Measurements from ENCODE around the gene CMSS1. TPM values are rescaled to one million over a fixed set of nuclear protein-coding genes. Genes with fewer than 3 reads are reported as not detected.
A peak's percentile ranks its signal among the peaks of the same experiment; 100 is the strongest.

CMSS1 gene
- total and polyA plus RNA-seq, 5 donors from 2014 or later, result 20.5 to 34.0 (median 22.0) TPM

GRCh38 chr3:99981138-99981537 is 163.5 kb downstream of the CMSS1 start:
- H3K9me3 ChIP-seq (ENCODE audit: control insufficient read depth in 2 of 2, low read length in 2 of 2), result no peaks in the 10 kb centered on the region
- Mint-ChIP-seq H3K36me3 (peaks cover 4% of the 10 kb centered on the region), H3K4me3 (no peak overlapping the region), H3K27ac (no peak overlapping the region), H3K4me1 (peaks cover 0 to 11% (median 1%) of the 10 kb centered on the region in 4 donors), H3K9me3 (peaks cover 0 to 4% (median 0%) of the 10 kb centered on the region in 7 donors), H3K27me3 (no peaks in the 10 kb centered on the region)
- no peak overlapping the region for H3K27ac ChIP-seq (ENCODE audit: insufficient read depth, low read length, poor library complexity, severe bottlenecking)
- DNase-seq (no peak), ATAC-seq (ENCODE audit: low read depth in 2 of 2) (no peak)
- H3K4me3 ChIP-seq (ENCODE audit: low read depth, low read length), result no peak overlapping the region
- H3K27me3 ChIP-seq (ENCODE audit: control insufficient read depth, insufficient read depth, low read length), result no peaks in the 10 kb centered on the region
- no peaks in the 10 kb centered on the region for H3K4me1 ChIP-seq (ENCODE audit: control insufficient read depth, insufficient read depth, low read length, poor library complexity, severe bottlenecking)
- no peaks in the 10 kb centered on the region for H3K36me3 ChIP-seq (ENCODE audit: control insufficient read depth, insufficient read depth, low read length)

- H3K4me1 Mint-ChIP-seq, result peaks cover 0 to 11% (median 1%) of the 10 kb centered on the region in 4 donors
- Histone ChIP-seq H3K36me3 (ENCODE audit: control insufficient read depth, insufficient read depth, low read length) (no peaks in the 10 kb centered on the region), H3K4me1 (ENCODE audit: control insufficient read depth, insufficient read depth, low read length, poor library complexity, severe bottlenecking) (no peaks in the 10 kb centered on the region), H3K9me3 (ENCODE audit: control insufficient read depth in 2 of 2, low read length in 2 of 2) (no peaks in the 10 kb centered on the region), H3K27me3 (ENCODE audit: control insufficient read depth, insufficient read depth, low read length) (no peaks in the 10 kb centered on the region), H3K4me3 (ENCODE audit: low read depth, low read length) (no peak overlapping the region), H3K27ac (ENCODE audit: insufficient read depth, low read length, poor library complexity, severe bottlenecking) (no peak overlapping the region)
- no peak for DNase-seq
- no peaks in the 10 kb centered on the region for H3K27me3 Mint-ChIP-seq
- H3K27ac Mint-ChIP-seq, result no peak overlapping the region
- no peaks in the 10 kb centered on the region for H3K9me3 Mint-ChIP-seq
- H3K4me3 Mint-ChIP-seq, result no peak overlapping the region
- ATAC-seq (ENCODE audit: low read depth in 2 of 2), result no peak
- no peaks in the 10 kb centered on the region for H3K36me3 Mint-ChIP-seq
Measured at GRCh38 chr3:99982650-99983049, 165.0 kb downstream of the CMSS1 start.

GRCh38 chr3:99984139-99984538 is 166.5 kb downstream of the CMSS1 start:
- Mint-ChIP-seq H3K27me3 (no peaks in the 10 kb centered on the region), H3K4me3 (no peak overlapping the region), H3K9me3 (no peaks in the 10 kb centered on the region), H3K4me1 (peaks cover 0 to 7% (median 0%) of the 10 kb centered on the region in 4 donors), H3K27ac (no peak overlapping the region), H3K36me3 (no peaks in the 10 kb centered on the region)
- H3K9me3 ChIP-seq (ENCODE audit: control insufficient read depth in 2 of 2, low read length in 2 of 2), result no peaks in the 10 kb centered on the region
- H3K36me3 ChIP-seq (ENCODE audit: control insufficient read depth, insufficient read depth, low read length), result no peaks in the 10 kb centered on the region
- no peak for DNase-seq
- H3K27ac ChIP-seq (ENCODE audit: insufficient read depth, low read length, poor library complexity, severe bottlenecking), result no peak overlapping the region
- H3K27me3 ChIP-seq (ENCODE audit: control insufficient read depth, insufficient read depth, low read length), result no peaks in the 10 kb centered on the region
- H3K4me3 ChIP-seq (ENCODE audit: low read depth, low read length), result no peak overlapping the region
- no peaks in the 10 kb centered on the region for H3K4me1 ChIP-seq (ENCODE audit: control insufficient read depth, insufficient read depth, low read length, poor library complexity, severe bottlenecking)
- no peak for ATAC-seq (ENCODE audit: low read depth in 2 of 2)

- Mint-ChIP-seq H3K36me3 (no peaks in the 10 kb centered on the region), H3K4me3 (no peak overlapping the region), H3K27ac (peak overlapping the region in 1 of 3 donors; percentile 57), H3K4me1 (peaks cover 0 to 6% (median 0%) of the 10 kb centered on the region in 4 donors), H3K9me3 (no peaks in the 10 kb centered on the region), H3K27me3 (no peaks in the 10 kb centered on the region)
- Histone ChIP-seq H3K4me1 (ENCODE audit: control insufficient read depth, insufficient read depth, low read length, poor library complexity, severe bottlenecking) (no peaks in the 10 kb centered on the region), H3K4me3 (ENCODE audit: low read depth, low read length) (no peak overlapping the region), H3K9me3 (ENCODE audit: control insufficient read depth in 2 of 2, low read length in 2 of 2) (no peaks in the 10 kb centered on the region), H3K36me3 (ENCODE audit: control insufficient read depth, insufficient read depth, low read length) (no peaks in the 10 kb centered on the region), H3K27ac (ENCODE audit: insufficient read depth, low read length, poor library complexity, severe bottlenecking) (no peak overlapping the region), H3K27me3 (ENCODE audit: control insufficient read depth, insufficient read depth, low read length) (no peaks in the 10 kb centered on the region)
- no peak for ATAC-seq (ENCODE audit: low read depth in 2 of 2)
- no peak for DNase-seq
Measured at GRCh38 chr3:99984668-99985067, 167.0 kb downstream of the CMSS1 start.

- H3K4me3 Mint-ChIP-seq, result peak overlapping the region in 1 of 4 donors; percentile 65
- H3K9me3 Mint-ChIP-seq, result peaks cover 2 to 26% (median 9%) of the 10 kb centered on the region in 7 donors
- DNase-seq (no peak), ATAC-seq (ENCODE audit: low read depth in 2 of 2) (no peak)
- Histone ChIP-seq H3K4me1 (ENCODE audit: control insufficient read depth, insufficient read depth, low read length, poor library complexity, severe bottlenecking) (no peaks in the 10 kb centered on the region), H3K36me3 (ENCODE audit: control insufficient read depth, insufficient read depth, low read length) (no peaks in the 10 kb centered on the region), H3K4me3 (ENCODE audit: low read depth, low read length) (no peak overlapping the region), H3K27ac (ENCODE audit: insufficient read depth, low read length, poor library complexity, severe bottlenecking) (no peak overlapping the region), H3K27me3 (ENCODE audit: control insufficient read depth, insufficient read depth, low read length) (no peaks in the 10 kb centered on the region), H3K9me3 (ENCODE audit: control insufficient read depth in 2 of 2, low read length in 2 of 2) (peaks cover 0 to 2% of the 10 kb centered on the region in 2 experiments)
- peaks cover 7% of the 10 kb centered on the region for H3K36me3 Mint-ChIP-seq
- H3K27ac Mint-ChIP-seq, result no peak overlapping the region
- no peaks in the 10 kb centered on the region for H3K27me3 Mint-ChIP-seq
- no peaks in the 10 kb centered on the region for H3K4me1 Mint-ChIP-seq
Measured at GRCh38 chr3:99990179-99990578, 172.5 kb downstream of the CMSS1 start.

GRCh38 chr3:99997293-99997692 is 179.6 kb downstream of the CMSS1 start:
- Mint-ChIP-seq H3K27me3 (no peaks in the 10 kb centered on the region), H3K36me3 (peaks cover 17% of the 10 kb centered on the region), H3K27ac (no peak overlapping the region), H3K4me3 (no peak overlapping the region), H3K4me1 (peaks cover 0 to 12% (median 3%) of the 10 kb centered on the region in 4 donors), H3K9me3 (peaks cover 5 to 30% (median 11%) of the 10 kb centered on the region in 7 donors)
- Histone ChIP-seq H3K4me3 (ENCODE audit: low read depth, low read length) (no peak overlapping the region), H3K27ac (ENCODE audit: insufficient read depth, low read length, poor library complexity, severe bottlenecking) (no peak overlapping the region), H3K27me3 (ENCODE audit: control insufficient read depth, insufficient read depth, low read length) (no peaks in the 10 kb centered on the region), H3K36me3 (ENCODE audit: control insufficient read depth, insufficient read depth, low read length) (no peaks in the 10 kb centered on the region), H3K4me1 (ENCODE audit: control insufficient read depth, insufficient read depth, low read length, poor library complexity, severe bottlenecking) (no peaks in the 10 kb centered on the region), H3K9me3 (ENCODE audit: control insufficient read depth in 2 of 2, low read length in 2 of 2) (peaks cover 0 to 8% of the 10 kb centered on the region in 2 experiments)
- ATAC-seq (ENCODE audit: low read depth in 2 of 2) (no peak), DNase-seq (no peak)

- H3K4me1 Mint-ChIP-seq, result peaks cover 2 to 12% (median 6%) of the 10 kb centered on the region in 4 donors
- Histone ChIP-seq H3K27me3 (ENCODE audit: control insufficient read depth, insufficient read depth, low read length) (no peaks in the 10 kb centered on the region), H3K4me1 (ENCODE audit: control insufficient read depth, insufficient read depth, low read length, poor library complexity, severe bottlenecking) (no peaks in the 10 kb centered on the region), H3K4me3 (ENCODE audit: low read depth, low read length) (no peak overlapping the region), H3K36me3 (ENCODE audit: control insufficient read depth, insufficient read depth, low read length) (no peaks in the 10 kb centered on the region), H3K27ac (ENCODE audit: insufficient read depth, low read length, poor library complexity, severe bottlenecking) (no peak overlapping the region), H3K9me3 (ENCODE audit: control insufficient read depth in 2 of 2, low read length in 2 of 2) (peaks cover 0 to 8% of the 10 kb centered on the region in 2 experiments)
- no peaks in the 10 kb centered on the region for H3K27me3 Mint-ChIP-seq
- H3K9me3 Mint-ChIP-seq, result peaks cover 1 to 13% (median 7%) of the 10 kb centered on the region in 7 donors
- no peak overlapping the region for H3K4me3 Mint-ChIP-seq
- no peak overlapping the region for H3K27ac Mint-ChIP-seq
- peaks cover 14% of the 10 kb centered on the region for H3K36me3 Mint-ChIP-seq
- DNase-seq (no peak), ATAC-seq (ENCODE audit: low read depth in 2 of 2) (no peak)
Measured at GRCh38 chr3:99999536-99999935, 181.9 kb downstream of the CMSS1 start.

- Mint-ChIP-seq H3K4me1 (peaks cover 3 to 12% (median 9%) of the 10 kb centered on the region in 4 donors), H3K27me3 (no peaks in the 10 kb centered on the region), H3K4me3 (no peak overlapping the region), H3K9me3 (peaks cover under 1 to 7% (median 3%) of the 10 kb centered on the region in 7 donors), H3K36me3 (peaks cover 11% of the 10 kb centered on the region), H3K27ac (no peak overlapping the region)
- no peaks in the 10 kb centered on the region for H3K27me3 ChIP-seq (ENCODE audit: control insufficient read depth, insufficient read depth, low read length)
- H3K4me3 ChIP-seq (ENCODE audit: low read depth, low read length), result no peak overlapping the region
- DNase-seq (no peak), ATAC-seq (ENCODE audit: low read depth in 2 of 2) (no peak)
- H3K27ac ChIP-seq (ENCODE audit: insufficient read depth, low read length, poor library complexity, severe bottlenecking), result no peak overlapping the region
- H3K36me3 ChIP-seq (ENCODE audit: control insufficient read depth, insufficient read depth, low read length), result no peaks in the 10 kb centered on the region
- no peaks in the 10 kb centered on the region for H3K4me1 ChIP-seq (ENCODE audit: control insufficient read depth, insufficient read depth, low read length, poor library complexity, severe bottlenecking)
- no peaks in the 10 kb centered on the region for H3K9me3 ChIP-seq (ENCODE audit: control insufficient read depth in 2 of 2, low read length in 2 of 2)
Measured at GRCh38 chr3:100001083-100001482, 183.4 kb downstream of the CMSS1 start.

All from CD4-positive, CD25-positive, alpha-beta regulatory T cell (primary cell).